Bronchial epithelial cell (primary cell): ENCODE data around the gene TYW1B. TPM values are rescaled to one million over a fixed set of nuclear protein-coding genes. Genes with fewer than 3 reads are reported as not detected.
"Not testable (repeated sequence)": the region's sequence is repeated elsewhere in the genome, so short reads cannot be mapped to it uniquely, and the experiment has no call there.

Experiments
- DNase-seq: peaks from one replicate; pipeline ENCODE4 v3.0.0-alpha.2; 2010; ENCODE audit warnings: low read depth
- FAIRE-seq: peaks from 2 replicates; lab custom pipeline; 2011; peaks lifted over from hg19 to GRCh38; lab: Jason Lieb, UNC
- H3K27me3 ChIP-seq: 2 replicates; pipeline ENCODE4 v1.5.1; 2011; ENCODE audit warnings: low read length; ENCODE audit not compliant: control insufficient read depth, insufficient read depth
- H3K36me3 ChIP-seq: 2 replicates; pipeline ENCODE4 v1.5.1; 2011; ENCODE audit warnings: low read length; ENCODE audit not compliant: control insufficient read depth, insufficient read depth
- H3K4me3 ChIP-seq: 2 replicates; pipeline ENCODE4 v1.5.1; 2011; ENCODE audit warnings: mild to moderate bottlenecking, low read depth, low read length, control low read depth
- total RNA-seq: library from RNA; depleted of rRNA; stranded (reverse); fragments of >200 nt; gene quantifications from 2 replicates; pipeline ENCODE4 v1.2.1, GENCODE V29; 2014
- TF ChIP-seq, protein P1 (sequence below): IDR thresholded peaks from 2 replicates; pipeline ENCODE4 v1.5.1; 2011; ENCODE audit warnings: mild to moderate bottlenecking, moderate library complexity, low read length, control low read depth, inconsistent platforms; ENCODE audit not compliant: insufficient read depth, severe bottlenecking

TYW1B gene
- total RNA-seq, 1 donor from 2014 or later = 2.6 TPM

GRCh38 chr7:72722694-72723093 lies 105.3 kb downstream of the TYW1B start:
- H3K27me3 ChIP-seq, H3K4me3 ChIP-seq, FAIRE-seq, H3K36me3 ChIP-seq, DNase-seq: not testable (repeated sequence)

- H3K36me3 ChIP-seq, H3K4me3 ChIP-seq, DNase-seq, FAIRE-seq, H3K27me3 ChIP-seq: not testable (repeated sequence)
These were observed 107.1 kb downstream of the TYW1B start for GRCh38 chr7:72720890-72721289.

DNA sequence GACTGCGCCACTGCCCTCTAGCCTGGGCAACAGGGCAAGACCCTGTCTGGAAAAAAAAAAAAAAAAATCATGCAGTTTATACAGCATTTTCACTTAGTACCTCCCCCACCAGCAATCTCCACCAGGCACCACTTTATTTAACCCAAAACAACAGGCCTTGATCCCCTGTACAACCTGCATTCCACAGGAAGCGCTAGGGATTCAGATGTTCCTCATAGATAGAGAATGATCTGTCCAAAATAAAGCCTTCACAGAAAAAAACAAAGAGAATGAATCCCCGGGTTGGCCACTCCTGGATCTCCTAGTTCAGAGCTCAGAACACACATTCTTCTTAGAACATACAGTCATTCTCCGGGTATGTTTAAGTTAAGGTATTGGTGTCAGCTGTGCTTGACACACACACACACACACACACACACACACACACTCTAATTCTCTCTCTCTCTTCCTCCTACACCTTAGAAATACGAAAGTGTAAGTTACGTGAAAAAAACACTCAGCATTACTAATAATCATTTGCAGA lies 110.7 kb downstream of the TYW1B start:
- H3K4me3 ChIP-seq = not testable (repeated sequence)

GRCh38 chr7:72711927-72712326 lies 116.1 kb downstream of the TYW1B start:
- DNase-seq, H3K27me3 ChIP-seq, H3K36me3 ChIP-seq, H3K4me3 ChIP-seq, FAIRE-seq: not testable (repeated sequence)

More for the DNA sequence above, 110.7 kb downstream of the TYW1B start:
- H3K27me3 ChIP-seq, H3K36me3 ChIP-seq, DNase-seq, FAIRE-seq: not testable (repeated sequence)

- no peak for DNase-seq
- Histone ChIP-seq H3K27me3 (no peaks in the 10 kb centered on the region), H3K36me3 (no peaks in the 10 kb centered on the region), H3K4me3 (no peak overlapping the region)
- no peak for FAIRE-seq
- TF ChIP-seq, protein P1, sequence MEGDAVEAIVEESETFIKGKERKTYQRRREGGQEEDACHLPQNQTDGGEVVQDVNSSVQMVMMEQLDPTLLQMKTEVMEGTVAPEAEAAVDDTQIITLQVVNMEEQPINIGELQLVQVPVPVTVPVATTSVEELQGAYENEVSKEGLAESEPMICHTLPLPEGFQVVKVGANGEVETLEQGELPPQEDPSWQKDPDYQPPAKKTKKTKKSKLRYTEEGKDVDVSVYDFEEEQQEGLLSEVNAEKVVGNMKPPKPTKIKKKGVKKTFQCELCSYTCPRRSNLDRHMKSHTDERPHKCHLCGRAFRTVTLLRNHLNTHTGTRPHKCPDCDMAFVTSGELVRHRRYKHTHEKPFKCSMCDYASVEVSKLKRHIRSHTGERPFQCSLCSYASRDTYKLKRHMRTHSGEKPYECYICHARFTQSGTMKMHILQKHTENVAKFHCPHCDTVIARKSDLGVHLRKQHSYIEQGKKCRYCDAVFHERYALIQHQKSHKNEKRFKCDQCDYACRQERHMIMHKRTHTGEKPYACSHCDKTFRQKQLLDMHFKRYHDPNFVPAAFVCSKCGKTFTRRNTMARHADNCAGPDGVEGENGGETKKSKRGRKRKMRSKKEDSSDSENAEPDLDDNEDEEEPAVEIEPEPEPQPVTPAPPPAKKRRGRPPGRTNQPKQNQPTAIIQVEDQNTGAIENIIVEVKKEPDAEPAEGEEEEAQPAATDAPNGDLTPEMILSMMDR = no peak
These were observed 117.0 kb downstream of the TYW1B start for GRCh38 chr7:72710983-72711382.

DNA sequence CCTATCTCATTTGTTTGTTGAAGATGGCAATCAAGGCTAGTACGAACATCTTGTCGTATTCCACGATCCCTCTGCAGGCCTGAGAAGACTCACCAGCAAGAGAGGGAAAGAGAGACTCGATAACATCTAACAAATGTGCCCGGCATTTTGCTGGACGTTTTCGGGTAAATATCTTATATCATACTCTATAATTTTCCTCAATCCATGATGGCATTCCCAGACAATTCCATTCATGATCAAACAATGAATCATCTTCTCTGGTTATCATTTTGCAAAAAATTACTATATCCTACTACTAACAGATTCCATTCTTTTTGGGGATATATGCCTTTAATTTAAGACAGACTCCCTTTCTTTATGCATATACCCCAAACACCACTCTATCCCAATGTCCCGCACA lies 118.1 kb downstream of the TYW1B start:
- TF ChIP-seq, protein P1 = no peak

GRCh38 chr7:72708371-72709050 lies 119.5 kb downstream of the TYW1B start:
- H3K27me3 ChIP-seq, H3K4me3 ChIP-seq, DNase-seq, H3K36me3 ChIP-seq, FAIRE-seq: not testable (repeated sequence)

More for the DNA sequence above, 118.1 kb downstream of the TYW1B start:
- no peak overlapping the region for H3K4me3 ChIP-seq
- H3K27me3 ChIP-seq = no peaks in the 10 kb centered on the region
- DNase-seq = no peak
- FAIRE-seq = no peak
- H3K36me3 ChIP-seq = no peaks in the 10 kb centered on the region

DNA sequence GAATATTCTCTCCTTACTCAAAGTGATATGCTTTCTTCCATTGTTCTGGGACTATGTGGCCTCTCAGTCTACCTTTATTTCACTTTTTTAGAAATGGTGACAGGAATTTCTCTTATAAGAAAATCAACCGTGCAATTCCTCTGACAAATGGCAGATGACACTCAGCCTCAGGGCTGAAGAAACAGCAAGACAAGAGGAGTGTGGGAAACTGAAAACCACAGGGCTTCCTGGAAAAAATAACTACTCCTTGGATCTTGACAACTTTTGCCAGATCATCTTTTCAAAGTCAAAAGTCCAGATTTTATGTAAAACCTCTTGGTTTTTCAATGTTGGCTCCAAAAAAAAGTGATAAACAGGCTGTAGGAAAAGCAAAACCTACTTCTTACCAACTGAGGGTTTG lies 121.5 kb downstream of the TYW1B start:
- Histone ChIP-seq H3K36me3 (no peaks in the 10 kb centered on the region), H3K4me3 (no peak overlapping the region), H3K27me3 (no peaks in the 10 kb centered on the region)
- TF ChIP-seq, protein P1 = no peak
- DNase-seq (no peak), FAIRE-seq (no peak)

- not testable (repeated sequence) for H3K27me3 ChIP-seq, H3K4me3 ChIP-seq, H3K36me3 ChIP-seq, DNase-seq
- peak; percentile 80 for FAIRE-seq
These were observed 122.3 kb downstream of the TYW1B start for GRCh38 chr7:72705693-72706092.
